B cell (primary cell): Measurements from ENCODE around the gene CTIF. TPM values are rescaled to one million over a fixed set of nuclear protein-coding genes. Genes with fewer than 3 reads are reported as not detected.

Source experiments
- ATAC-seq: fragments of 200-7000 bp; cut with Tn5 transposase; one replicate; pipeline ENCODE4 v1.10.0; 2021; ENCODE audit warnings: low read depth, mild to moderate bottlenecking, moderate number of reproducible peaks, moderate library complexity
- CTCF ChIA-PET: fragments of 350-600 bp; sonication (Branson Sonifier 250); formaldehyde crosslinking; loops from one replicate; lab custom pipeline; 2021; ENCODE audit warnings: antibody characterized with exemption, inconsistent platforms; lab: Charles Lee
- POLR2A ChIA-PET: fragments of 350-600 bp; sonication (Branson Sonifier 250); formaldehyde crosslinking; loops from one replicate; lab custom pipeline; 2021; ENCODE audit warnings: antibody characterized with exemption; lab: Charles Lee
- DNase-seq: peaks from one replicate; pipeline ENCODE4 v3.0.0; 2013
- H2AFZ ChIP-seq: 2 replicates; pipeline ENCODE4 v1.6.1; 2012; ENCODE audit warnings: mild to moderate bottlenecking, low read depth, low read length; ENCODE audit not compliant: insufficient read depth, poor library complexity, severe bottlenecking
- H3K27ac ChIP-seq, 2 donors: 1 replicate in 1 of 2; 2 replicates in 1 of 2; pipeline ENCODE4 v1.5.1; 2012 to 2013; ENCODE audit warnings: low read length in 2 of 2, mild to moderate bottlenecking in 2 of 2, moderate library complexity in 1 of 2
- H3K27me3 ChIP-seq, 4 experiments: fragments of 200-600 bp in 1 of 4; sonication (generic) in 1 of 4; replicated peaks in 1 of 4; 1 replicate in 2 of 4; 2 replicates in 2 of 4; pipeline versions ENCODE4 v1.6.1 to v1.7.0; 2013 to 2016; ENCODE audit warnings: low read length in 3 of 4, mild to moderate bottlenecking in 2 of 4, mixed read lengths in 1 of 4, moderate library complexity in 1 of 4; ENCODE audit not compliant: insufficient read depth in 4 of 4, control insufficient read depth in 3 of 4; ENCODE audit errors: control extremely low read depth in 1 of 4
- H3K36me3 ChIP-seq, 2 experiments: replicated peaks in 1 of 2; 1 replicate in 1 of 2; 2 replicates in 1 of 2; pipeline versions ENCODE4 v1.6.1 to v1.7.1; 2013; ENCODE audit warnings: low read length in 1 of 2; ENCODE audit not compliant: insufficient read depth in 2 of 2, control insufficient read depth in 1 of 2; ENCODE audit errors: control extremely low read depth in 1 of 2, extremely low read depth in 1 of 2
- H3K4me1 ChIP-seq, 2 donors: fragments of 200-600 bp in 1 of 2; sonication (generic) in 1 of 2; 1 replicate in 1 of 2; 2 replicates in 1 of 2; pipeline versions ENCODE4 v1.5.1 to v1.6.1; 2013 to 2017; ENCODE audit warnings: low read length in 2 of 2; ENCODE audit not compliant: control insufficient read depth in 2 of 2, insufficient read depth in 2 of 2
- H3K4me2 ChIP-seq: replicated peaks from 2 replicates; pipeline ENCODE3; 2012; ENCODE audit warnings: mild to moderate bottlenecking, low read depth, low read length; ENCODE audit not compliant: poor library complexity, severe bottlenecking
- H3K4me3 ChIP-seq, 5 experiments: fragments of 200-600 bp in 1 of 5; sonication (generic) in 1 of 5; 1 replicate in 3 of 5; 2 replicates in 2 of 5; pipeline versions ENCODE4 v1.5.1 to v1.7.0; 2011 to 2016; ENCODE audit warnings: low read length in 4 of 5, mild to moderate bottlenecking in 4 of 5, low read depth in 2 of 5, control low read depth in 1 of 5, moderate library complexity in 1 of 5; ENCODE audit not compliant: insufficient read depth in 1 of 5; ENCODE audit errors: control extremely low read depth in 1 of 5, extremely low read depth in 1 of 5
- H3K79me2 ChIP-seq: fragments of 200-600 bp; sonication (generic); one replicate; pipeline ENCODE4 v1.6.0; 2016; ENCODE audit warnings: low read length; ENCODE audit not compliant: control insufficient read depth, insufficient read depth
- H3K9ac ChIP-seq: fragments of 200-600 bp; sonication (generic); 2 replicates; pipeline ENCODE4 v1.6.1; 2017; ENCODE audit warnings: mild to moderate bottlenecking, low read length, moderate library complexity
- H3K9me3 ChIP-seq, 3 donors: one replicate each; pipeline versions ENCODE4 v1.6.1 to v1.7.1; 2013; ENCODE audit warnings: low read length in 2 of 3; ENCODE audit not compliant: control insufficient read depth in 2 of 3, insufficient read depth in 1 of 3; ENCODE audit errors: control extremely low read depth in 1 of 3
- H4K20me1 ChIP-seq: 2 replicates; pipeline ENCODE4 v1.6.0; 2012; ENCODE audit warnings: mild to moderate bottlenecking, low read length; ENCODE audit not compliant: insufficient read depth, control insufficient read depth, poor library complexity, severe bottlenecking
- H3K27ac Mint-ChIP-seq: one replicate; pipeline ENCODE4 v1.8.0; 2021; ENCODE audit warnings: mixed read lengths
- H3K27me3 Mint-ChIP-seq: one replicate; pipeline ENCODE4 v1.8.0; 2021; ENCODE audit warnings: mixed read lengths
- H3K4me1 Mint-ChIP-seq: one replicate; pipeline ENCODE4 v1.8.0; 2021; ENCODE audit warnings: mixed read lengths
- H3K4me3 Mint-ChIP-seq: one replicate; pipeline ENCODE4 v1.8.0; 2021; ENCODE audit warnings: mixed read lengths
- H3K9me3 Mint-ChIP-seq: one replicate; pipeline ENCODE4 v1.8.0; 2022; ENCODE audit warnings: mixed read lengths; ENCODE audit not compliant: insufficient read depth
- EZH2 ChIP-seq: IDR thresholded peaks from 2 replicates; pipeline ENCODE4 v1.6.1; 2012; ENCODE audit warnings: borderline replicate concordance, low read depth, mild to moderate bottlenecking, moderate library complexity, low read length; ENCODE audit not compliant: insufficient read depth, poor library complexity, severe bottlenecking
- WGBS: methylation state at CpG from one replicate; pipeline ENCODE4 v1.1.5; 2013; ENCODE audit warnings: missing lambda C conversion rate; ENCODE audit not compliant: insufficient coverage; 5-methylcytosine and 5-hydroxymethylcytosine counted together
- intact Hi-C: fragments of 100-400 bp; cut with micrococcal nuclease; formaldehyde crosslinking; loops from one replicate; pipeline ENCODE4 v1.10.0; 2022
- polyA plus RNA-seq: library from polyadenylated mRNA; depleted of rRNA; stranded (reverse); fragments of >200 nt; gene quantifications from 2 replicates; pipeline ENCODE4 v1.2.3, GENCODE V29; 2012
- total RNA-seq, 2 donors: library from RNA; stranded (reverse); fragments of 120-200 nt in 1 of 2; gene quantifications; 1 replicate in 1 of 2; 2 replicates in 1 of 2; pipeline versions ENCODE4 v1.2.3 to v1.2.4, GENCODE V29; 2013 to 2022
- TF ChIP-seq, protein P1 (sequence below): fragments of 200-600 bp; IDR thresholded peaks from one replicate; pipeline ENCODE4 v1.8.0; 2022; ENCODE audit warnings: antibody characterized with exemption, mild to moderate bottlenecking

CTIF gene
- total and polyA plus RNA-seq, 2 donors (not counting 1 experiment from before 2014, with no cell fraction given): 3.6 to 16.2 TPM

DNA sequence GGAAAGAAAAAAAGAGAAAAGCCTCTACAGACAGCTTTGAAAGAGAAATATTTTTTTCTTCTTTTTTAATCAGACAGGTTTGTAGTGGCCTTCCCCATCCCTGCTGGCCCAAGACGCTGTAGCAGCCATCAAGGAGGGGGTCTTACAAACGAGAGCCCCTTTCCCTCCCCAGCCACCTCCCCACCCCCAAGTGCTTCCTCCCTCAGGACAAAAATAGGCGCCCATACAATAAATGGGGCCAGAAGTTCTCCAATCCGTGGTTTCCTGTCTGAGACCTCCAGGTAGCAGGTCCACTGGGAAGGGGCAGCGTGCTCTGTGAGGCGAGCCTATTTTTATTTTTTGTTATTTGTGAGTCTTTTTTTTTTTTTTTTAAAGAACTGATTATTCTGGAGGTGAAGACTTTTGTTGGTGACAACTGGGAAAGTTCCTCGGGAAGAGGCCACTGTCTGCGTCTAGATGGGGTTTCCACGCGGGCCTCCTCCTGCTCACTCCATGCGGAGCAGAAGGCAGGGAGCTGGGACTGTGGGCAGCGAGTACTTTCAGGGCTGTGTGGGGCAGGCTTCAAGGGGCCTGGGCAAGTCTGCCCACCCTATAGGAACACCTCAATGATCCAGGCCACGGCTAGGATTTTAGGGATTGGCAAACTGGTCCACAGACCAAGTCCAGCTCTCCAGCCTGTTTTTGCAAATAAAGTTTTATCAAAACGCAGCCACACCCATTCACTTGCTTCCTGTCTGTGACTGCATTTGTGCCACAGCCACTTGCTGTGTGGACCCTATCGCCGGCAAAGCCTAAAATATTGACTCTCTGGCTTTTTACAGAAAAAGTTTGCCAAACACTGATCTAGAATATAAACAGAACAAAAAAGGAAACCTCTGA, 139.6 kb downstream of the CTIF start:
- Histone ChIP-seq H3K4me2 (no peak overlapping the region), H3K27ac (no peak overlapping the region), H3K79me2 (no peaks in the 10 kb centered on the region), H3K27me3 (no peaks in the 10 kb centered on the region), H4K20me1 (no peaks in the 10 kb centered on the region), H3K4me1 (peaks cover 4 to 8% of the 10 kb centered on the region in 2 donors), H3K9me3 (no peaks in the 10 kb centered on the region), H2AFZ (no peak overlapping the region), H3K4me3 (no peak overlapping the region), H3K9ac (no peak overlapping the region), H3K36me3 (no peaks in the 10 kb centered on the region)
- TF ChIP-seq EZH2: no peak
- TF ChIP-seq, protein P1, sequence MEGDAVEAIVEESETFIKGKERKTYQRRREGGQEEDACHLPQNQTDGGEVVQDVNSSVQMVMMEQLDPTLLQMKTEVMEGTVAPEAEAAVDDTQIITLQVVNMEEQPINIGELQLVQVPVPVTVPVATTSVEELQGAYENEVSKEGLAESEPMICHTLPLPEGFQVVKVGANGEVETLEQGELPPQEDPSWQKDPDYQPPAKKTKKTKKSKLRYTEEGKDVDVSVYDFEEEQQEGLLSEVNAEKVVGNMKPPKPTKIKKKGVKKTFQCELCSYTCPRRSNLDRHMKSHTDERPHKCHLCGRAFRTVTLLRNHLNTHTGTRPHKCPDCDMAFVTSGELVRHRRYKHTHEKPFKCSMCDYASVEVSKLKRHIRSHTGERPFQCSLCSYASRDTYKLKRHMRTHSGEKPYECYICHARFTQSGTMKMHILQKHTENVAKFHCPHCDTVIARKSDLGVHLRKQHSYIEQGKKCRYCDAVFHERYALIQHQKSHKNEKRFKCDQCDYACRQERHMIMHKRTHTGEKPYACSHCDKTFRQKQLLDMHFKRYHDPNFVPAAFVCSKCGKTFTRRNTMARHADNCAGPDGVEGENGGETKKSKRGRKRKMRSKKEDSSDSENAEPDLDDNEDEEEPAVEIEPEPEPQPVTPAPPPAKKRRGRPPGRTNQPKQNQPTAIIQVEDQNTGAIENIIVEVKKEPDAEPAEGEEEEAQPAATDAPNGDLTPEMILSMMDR: no peak
- ChIA-PET POLR2A (no interaction called here), CTCF (interaction anchor here (0.6 to 2.2 kb wide), 3 partner anchors 363 to 670 kb away, joined by 3 to 9 read pairs (median 4); no protein-coding TSS in a partner anchor)
- Mint-ChIP-seq H3K4me3 (no peak overlapping the region), H3K27ac (no peak overlapping the region), H3K4me1 (peaks cover 4% of the 10 kb centered on the region), H3K27me3 (no peaks in the 10 kb centered on the region), H3K9me3 (no peaks in the 10 kb centered on the region)
- ATAC-seq: no peak
- DNase-seq: no peak
- WGBS: 79% methylated on average over 13 of the region's 16 CpGs
- intact Hi-C loops: loop anchor here (5.0 to 10.0 kb wide), 4 partner anchors 296 to 1749 kb away; no protein-coding TSS in a partner anchor

- TF ChIP-seq, protein P1: no peak
- TF ChIP-seq EZH2: no peak
- Histone ChIP-seq H4K20me1 (no peaks in the 10 kb centered on the region), H3K79me2 (no peaks in the 10 kb centered on the region), H3K9ac (no peak overlapping the region), H3K4me2 (no peak overlapping the region), H2AFZ (no peak overlapping the region), H3K9me3 (no peaks in the 10 kb centered on the region), H3K4me1 (peaks cover 4 to 8% of the 10 kb centered on the region in 2 donors), H3K27me3 (no peaks in the 10 kb centered on the region), H3K27ac (no peak overlapping the region), H3K4me3 (no peak overlapping the region), H3K36me3 (no peaks in the 10 kb centered on the region)
- WGBS: no CpG with 5 or more reads among the region's 3 CpGs
- Mint-ChIP-seq H3K27me3 (no peaks in the 10 kb centered on the region), H3K4me1 (peaks cover 4% of the 10 kb centered on the region), H3K9me3 (no peaks in the 10 kb centered on the region), H3K4me3 (no peak overlapping the region), H3K27ac (no peak overlapping the region)
- ChIA-PET POLR2A (no interaction called here), CTCF (interaction anchor here (2.2 kb wide), 1 partner anchor 363 kb away, joined by 9 read pairs; no protein-coding TSS in a partner anchor)
- intact Hi-C loops: loop anchor here (5.0 to 10.0 kb wide), 4 partner anchors 296 to 1748 kb away; no protein-coding TSS in a partner anchor
- DNase-seq: no peak
- no peak for ATAC-seq
These were observed 140.4 kb downstream of the CTIF start for GRCh38 chr18:48679236-48679635.
